PC-3 (cell line): ENCODE data around the gene THEMIS.

Experiments used
- EZH2 ChIP-seq: fragments of 300-600 bp; sonication (generic); IDR thresholded peaks from one replicate; pipeline ENCODE4 v1.6.1; 2017; ENCODE audit warnings: antibody characterized with exemption, mild to moderate bottlenecking, low read length; ENCODE audit not compliant: unreplicated experiment
- EZH2phosphoT487 ChIP-seq: fragments of 300-600 bp; sonication (generic); IDR thresholded peaks from 2 replicates; pipeline ENCODE4 v1.6.1; 2018; ENCODE audit warnings: mild to moderate bottlenecking, antibody characterized with exemption, low read length, borderline replicate concordance
- TF ChIP-seq, protein P1 (sequence below): fragments of 300-600 bp; sonication (generic); conservative IDR thresholded peaks from 2 replicates; pipeline ENCODE4 v1.5.1; 2017; ENCODE audit warnings: antibody characterized with exemption, low read depth, mild to moderate bottlenecking, low read length

DNA sequence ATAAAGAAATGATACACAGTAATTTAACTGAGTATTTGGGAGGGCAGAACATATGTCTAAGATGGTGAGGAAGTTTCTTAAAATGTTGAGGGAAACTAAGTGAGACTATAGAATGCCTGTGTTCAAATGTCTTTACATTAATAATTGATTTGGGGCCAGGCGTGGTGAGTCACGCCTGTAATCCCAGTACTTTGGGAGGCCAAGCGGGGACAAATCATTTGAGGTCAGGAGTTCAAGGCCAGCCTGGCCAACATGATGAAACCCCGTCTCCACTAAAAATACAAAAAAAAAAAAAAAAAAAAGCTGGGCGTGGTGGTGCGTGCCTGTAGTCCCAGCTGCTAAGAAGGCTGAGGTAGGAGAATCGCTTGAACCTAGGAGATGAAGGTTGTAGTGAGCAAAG is 66.7 kb downstream of the THEMIS start:
- TF ChIP-seq, protein P1, sequence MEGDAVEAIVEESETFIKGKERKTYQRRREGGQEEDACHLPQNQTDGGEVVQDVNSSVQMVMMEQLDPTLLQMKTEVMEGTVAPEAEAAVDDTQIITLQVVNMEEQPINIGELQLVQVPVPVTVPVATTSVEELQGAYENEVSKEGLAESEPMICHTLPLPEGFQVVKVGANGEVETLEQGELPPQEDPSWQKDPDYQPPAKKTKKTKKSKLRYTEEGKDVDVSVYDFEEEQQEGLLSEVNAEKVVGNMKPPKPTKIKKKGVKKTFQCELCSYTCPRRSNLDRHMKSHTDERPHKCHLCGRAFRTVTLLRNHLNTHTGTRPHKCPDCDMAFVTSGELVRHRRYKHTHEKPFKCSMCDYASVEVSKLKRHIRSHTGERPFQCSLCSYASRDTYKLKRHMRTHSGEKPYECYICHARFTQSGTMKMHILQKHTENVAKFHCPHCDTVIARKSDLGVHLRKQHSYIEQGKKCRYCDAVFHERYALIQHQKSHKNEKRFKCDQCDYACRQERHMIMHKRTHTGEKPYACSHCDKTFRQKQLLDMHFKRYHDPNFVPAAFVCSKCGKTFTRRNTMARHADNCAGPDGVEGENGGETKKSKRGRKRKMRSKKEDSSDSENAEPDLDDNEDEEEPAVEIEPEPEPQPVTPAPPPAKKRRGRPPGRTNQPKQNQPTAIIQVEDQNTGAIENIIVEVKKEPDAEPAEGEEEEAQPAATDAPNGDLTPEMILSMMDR, result no peak
- TF ChIP-seq EZH2phosphoT487, result no peak
- no peak for TF ChIP-seq EZH2
